SIG-M5 treated with dmso at 0.1 percent for 504 hours (cell line): ENCODE measurements around the gene BMPR1B.

Source experiments
- DNase-seq: peaks from one replicate; lab custom pipeline; 2025; ENCODE audit not compliant: unreplicated experiment; lab: John Stamatoyannopoulos, UW

BMPR1B gene

DNA sequence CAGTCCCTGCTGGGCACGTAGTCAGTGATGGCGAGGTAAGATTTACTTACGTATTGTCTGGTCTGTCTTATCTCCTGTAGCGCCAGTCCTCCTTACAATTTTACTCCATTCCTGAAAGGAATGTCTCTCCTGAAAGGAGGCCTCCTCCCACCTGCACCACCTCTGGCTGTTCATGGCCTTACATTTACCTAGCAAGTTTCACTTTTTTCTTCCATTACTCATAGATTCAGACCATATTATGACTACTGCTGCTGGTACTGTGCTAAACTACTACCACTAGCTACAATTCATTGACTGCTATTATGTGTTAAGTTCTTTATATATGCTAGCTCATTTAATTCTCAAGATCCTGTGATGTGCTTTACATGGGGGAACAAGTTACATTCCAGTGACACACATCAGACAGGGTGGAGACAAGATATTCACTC, 189.9 kb downstream of the BMPR1B start:
- no peak for DNase-seq

DNA sequence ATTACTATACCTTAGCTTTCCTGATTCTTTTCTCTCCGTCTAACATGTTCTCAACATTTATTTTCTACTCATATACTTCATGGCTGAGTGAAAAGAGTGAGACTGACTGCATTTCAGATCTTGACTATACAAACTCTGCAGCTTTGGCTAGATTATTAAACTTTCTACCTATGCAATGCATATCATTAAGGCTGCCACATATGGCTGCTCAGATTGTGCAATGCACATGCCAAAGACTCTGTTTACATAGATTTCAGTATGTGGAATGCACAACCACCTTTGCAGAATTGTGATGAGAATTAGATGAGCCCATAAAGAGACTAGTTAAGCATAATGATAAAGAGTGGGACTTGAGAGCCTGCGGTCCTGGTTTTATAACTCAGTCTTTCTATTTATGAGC, 196.5 kb downstream of the BMPR1B start:
- no peak for DNase-seq

DNA sequence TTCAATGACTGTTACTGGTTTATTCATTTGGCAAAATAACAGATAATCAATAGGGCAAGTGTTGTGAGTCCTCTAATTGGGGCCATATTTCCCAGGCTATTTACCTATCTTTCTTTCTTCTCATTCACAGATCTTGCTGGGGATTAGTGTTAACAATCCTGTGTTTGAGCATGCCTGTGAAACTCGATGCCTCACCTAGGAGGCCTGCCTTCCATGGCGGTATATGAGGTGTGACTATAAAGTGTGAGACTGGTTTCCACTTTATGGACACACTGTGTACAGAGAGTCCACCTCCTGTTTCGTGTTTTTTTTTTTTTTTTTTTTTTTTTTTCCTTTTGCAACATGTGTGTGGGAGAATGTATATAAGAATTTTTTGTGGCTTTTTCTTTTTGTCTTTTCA, 199.3 kb downstream of the BMPR1B start:
- DNase-seq = no peak

DNA sequence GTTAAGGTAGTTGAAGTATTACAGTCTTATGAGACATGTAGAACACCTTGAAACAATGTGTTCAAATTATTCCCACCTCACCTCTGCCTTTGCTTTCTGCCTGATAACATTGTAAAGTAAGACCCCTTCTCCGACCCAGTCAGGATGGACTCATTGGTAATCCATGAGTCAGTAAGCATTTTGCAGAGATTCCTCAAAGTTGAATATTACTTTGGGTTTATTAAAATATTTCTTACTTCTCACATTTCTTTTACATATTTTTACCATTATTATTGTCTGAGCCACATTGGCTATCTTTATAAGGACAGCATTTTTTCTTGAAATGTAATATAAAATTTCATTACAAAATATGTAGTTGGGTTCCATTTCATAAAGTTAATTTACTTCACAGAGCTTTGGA, 201.6 kb downstream of the BMPR1B start:
- DNase-seq = no peak

DNA sequence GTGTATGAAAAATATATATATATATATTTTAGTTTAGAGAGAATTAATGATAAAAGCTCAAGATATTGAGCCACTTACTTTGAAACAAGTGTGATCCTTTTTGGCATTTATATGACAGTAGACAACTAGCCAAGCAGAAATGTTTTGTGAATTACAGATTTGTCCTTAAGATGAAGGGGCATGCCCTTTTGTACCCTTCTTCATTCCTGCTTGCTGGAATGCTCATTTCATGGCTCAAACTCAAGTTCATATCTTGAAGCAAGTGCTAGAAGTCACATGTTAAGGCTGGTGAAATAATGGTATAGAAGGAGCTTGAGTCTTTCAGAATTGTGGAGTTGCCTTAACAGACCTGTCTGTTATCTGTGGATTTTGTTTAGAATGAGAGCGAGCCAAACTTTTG, 203.0 kb downstream of the BMPR1B start:
- no peak for DNase-seq

DNA sequence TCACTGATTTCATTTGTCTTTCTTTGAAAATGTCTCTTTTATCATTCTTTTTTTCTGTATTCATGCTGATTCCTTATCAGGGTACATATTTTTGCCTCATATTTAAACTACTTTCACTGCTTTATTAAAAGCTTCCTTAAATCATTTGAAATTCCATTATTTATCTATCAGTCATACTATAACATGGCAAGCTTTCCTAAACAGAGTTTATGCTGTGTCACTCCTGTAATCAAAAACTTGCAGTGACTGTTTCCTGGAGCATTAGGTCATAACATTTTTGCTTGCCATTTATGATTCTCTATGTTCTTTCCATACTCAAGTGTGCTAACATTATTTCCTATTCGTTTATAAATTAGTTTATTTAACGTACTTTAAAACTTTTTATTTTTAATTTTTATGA, 203.7 kb downstream of the BMPR1B start:
- DNase-seq = no peak

DNA sequence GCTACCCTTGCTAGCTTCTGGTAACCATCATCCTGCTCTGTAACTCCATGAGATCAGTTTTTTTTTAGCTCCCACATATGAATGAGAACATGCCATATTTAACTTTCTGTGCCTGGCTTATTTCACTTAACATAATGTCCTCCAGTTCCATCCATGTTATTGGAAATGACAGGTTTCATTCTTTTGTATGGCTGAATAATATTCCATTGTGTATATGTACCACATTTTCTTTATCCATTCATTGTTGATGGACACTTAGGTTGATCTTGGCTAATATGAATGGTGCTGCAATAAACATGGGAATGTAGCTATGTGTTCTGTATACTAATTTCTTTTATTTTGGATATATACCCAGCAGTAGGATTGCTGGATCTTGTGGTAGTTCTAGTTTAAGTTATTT, 204.7 kb downstream of the BMPR1B start:
- DNase-seq = no peak

DNA sequence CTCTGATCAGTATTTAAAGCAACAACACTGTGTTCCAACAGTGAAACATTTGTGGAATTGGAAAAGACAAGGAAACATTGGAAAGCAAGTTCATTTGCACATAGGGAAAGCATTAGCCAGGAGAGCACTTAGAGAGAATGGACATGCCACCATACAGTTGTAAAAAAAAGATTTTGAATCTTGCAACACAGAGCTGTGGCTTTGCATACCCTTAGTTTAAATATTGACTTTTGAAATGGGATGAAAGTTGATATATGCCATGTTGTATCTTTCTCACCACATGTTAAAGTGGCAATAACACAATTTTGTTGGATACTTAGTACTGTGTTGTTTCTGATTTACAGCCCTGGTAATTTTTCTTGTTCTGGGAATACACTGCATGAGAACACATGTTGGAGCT, 208.1 kb downstream of the BMPR1B start:
- no peak for DNase-seq

DNA sequence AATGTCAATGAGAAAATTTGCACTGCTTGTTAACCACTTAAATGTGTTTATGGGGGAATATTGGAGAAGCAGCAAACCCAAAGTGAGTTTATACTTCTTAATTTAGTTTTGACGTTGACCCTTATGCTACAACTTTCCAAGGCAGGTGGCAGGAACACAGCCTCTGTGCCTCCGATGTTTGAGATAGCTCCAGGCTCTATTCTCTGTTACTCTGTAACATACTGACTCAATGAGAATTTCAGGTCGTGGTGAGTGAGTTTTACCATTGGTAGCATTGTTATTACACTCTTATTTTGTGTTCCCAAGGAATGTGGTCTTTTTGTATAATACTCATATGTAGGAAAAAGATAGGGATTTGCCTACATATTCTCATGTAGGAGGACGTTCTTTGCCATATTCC, 210.7 kb downstream of the BMPR1B start:
- no peak for DNase-seq

DNA sequence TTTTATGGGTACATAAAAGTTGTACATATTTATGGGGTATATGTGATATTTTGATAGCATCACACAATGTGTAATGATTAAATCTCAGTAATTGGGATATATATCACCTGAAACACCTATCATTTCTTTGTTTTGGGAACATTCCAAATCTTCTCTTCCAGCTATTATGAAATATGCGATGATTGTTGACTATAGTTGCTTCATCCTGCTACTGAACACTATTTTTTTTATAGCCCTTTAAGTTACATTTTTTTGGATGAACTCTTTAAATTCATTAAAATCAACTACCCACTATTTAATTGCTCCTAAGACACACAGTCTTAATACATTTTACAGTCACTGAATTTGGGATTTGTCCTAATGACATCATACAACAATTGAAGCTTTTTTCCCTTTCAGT, 212.9 kb downstream of the BMPR1B start:
- no peak for DNase-seq

DNA sequence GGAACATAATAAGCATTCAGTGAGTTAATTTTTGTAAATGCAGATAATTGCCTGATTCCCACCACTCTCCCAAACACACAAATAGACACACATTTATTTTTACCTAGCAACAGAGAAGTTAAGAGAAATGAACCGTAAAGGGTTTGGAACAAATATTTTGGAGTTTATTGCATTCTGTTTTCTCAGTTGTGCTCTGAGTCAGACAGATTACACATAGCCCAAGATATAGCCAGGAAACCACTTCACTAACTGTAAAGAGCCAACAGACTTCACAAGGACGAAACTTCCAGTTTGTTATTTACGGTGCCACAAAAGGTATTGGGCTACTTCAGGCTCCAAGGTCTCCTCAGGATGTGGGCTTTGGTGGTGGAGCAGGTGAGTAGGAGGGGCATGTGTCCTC, 217.0 kb downstream of the BMPR1B start:
- no peak for DNase-seq

DNA sequence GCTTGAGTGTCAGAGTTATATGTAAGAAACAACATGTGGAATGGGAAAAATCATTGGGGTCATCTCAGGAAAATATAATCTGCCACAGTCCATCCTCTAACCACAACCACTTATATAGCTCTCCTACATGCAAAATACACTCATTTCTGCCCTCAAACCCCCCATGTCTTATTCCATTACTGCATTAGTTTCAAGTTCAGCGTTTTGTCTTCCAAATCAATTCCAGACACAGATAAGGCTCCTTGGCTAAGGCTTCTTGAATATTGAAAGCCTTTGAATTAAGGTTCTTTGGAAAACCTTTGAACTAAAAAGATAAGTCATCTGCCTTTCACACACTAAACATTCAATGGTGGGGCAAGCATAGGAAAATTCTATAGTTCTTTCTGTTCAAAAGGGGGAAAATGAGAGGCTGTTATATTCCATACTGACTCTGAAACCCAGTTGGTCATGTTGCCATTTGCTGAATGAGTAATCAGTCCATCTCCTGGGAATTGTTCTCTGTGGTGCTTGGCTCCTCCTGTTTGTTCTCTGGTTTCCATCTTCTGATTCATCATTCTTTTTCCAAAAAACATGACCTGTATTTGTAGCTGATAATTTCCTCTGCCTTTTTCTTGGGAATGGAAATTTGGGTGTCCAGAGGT, 218.7 kb downstream of the BMPR1B start:
- no peak for DNase-seq

DNA sequence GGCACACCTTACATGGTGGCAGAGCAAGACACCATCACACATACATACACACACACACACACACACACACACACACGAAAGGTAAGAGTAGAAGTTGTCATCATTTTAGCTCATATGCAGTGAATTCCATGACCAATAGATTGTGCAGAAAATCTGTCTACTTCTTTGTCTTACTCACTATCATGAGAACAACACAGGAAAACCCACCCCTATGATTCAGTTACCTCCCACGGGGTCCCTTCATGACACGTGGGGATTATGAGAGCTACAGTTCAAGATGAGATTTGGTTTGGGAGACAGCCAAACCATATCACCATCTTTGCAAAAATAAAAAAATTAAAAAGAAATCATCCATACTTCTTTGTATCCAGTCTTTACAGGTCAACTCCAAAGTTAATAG, 221.1 kb downstream of the BMPR1B start:
- DNase-seq = no peak

DNA sequence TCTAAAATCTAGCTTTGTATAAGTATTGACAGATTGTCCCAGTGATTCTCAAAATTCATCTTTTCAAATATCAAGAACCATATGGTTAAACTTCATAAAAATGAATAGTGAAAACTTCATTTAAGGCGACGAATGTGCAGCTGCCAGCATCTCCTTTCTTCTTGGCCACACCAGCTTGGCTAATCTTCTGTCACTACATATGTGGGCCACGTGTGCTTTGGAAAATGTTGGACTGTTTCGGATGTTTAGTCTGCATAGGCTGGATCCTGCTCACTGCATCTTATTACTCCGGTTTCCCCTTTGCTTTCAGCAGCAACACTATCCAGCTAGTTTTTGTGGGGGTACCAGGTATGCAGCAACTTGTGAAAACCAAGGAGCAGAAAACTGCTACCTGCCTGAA, 221.9 kb downstream of the BMPR1B start:
- DNase-seq = no peak

DNA sequence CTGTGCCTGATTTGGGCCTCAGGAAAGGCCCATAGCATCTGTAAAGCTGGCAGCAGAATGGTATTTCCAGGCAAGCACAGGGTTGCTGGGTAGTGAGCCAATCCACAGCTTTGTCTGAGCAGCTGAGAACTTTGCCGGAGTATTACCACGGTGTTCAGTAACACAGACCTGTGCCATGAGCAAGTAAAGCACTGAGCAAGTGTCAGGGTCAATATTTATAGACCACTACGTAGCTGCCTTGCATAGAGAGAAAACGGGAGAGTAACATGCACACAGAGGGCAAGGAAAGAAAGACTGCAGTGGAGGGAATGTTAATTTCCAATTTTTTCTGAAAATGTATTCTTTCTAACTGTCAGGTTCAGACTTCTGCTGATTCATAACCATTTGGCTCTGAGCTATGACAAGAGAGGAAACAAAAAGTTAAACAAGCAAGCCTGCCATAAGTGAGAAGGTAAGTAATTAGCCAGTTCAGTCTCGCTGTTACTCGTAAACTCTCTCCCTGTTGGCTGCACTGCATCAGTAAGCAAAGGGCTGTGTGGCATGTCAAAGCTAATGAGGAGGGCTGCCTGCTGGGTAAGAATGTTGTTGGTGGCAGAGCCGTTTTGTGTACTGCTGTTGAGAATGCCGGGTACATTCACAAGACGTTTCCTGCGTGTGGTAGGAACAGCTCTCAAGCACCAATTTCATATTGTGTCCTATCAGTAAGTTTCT, 238.1 kb downstream of the BMPR1B start:
- DNase-seq = no peak

DNA sequence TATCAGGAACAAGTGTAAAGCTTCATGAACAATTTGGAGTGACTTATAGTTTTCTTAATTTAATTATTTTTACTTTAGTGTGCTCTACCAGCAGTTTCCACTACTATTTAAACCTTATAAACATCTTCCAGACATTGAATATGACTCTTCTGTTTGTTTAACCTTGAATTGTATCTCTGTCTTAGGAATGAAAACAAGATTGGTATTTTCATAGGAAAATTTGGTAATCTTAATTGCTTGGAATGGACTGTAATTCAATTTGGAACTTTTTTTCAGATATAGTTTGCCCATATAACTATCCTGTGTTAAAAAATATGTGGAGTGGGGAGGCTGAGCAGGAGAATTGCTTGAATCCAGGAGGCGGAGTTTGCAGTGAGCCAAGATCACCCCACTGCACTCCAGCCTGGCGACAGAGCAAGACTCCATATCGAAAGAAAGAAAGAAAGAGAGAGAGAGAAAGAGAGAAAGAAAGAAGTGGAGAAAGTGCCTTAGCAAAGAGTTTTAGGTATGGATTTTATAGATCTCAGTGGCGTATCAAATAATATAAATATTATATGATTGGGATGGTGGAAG, 242.4 kb downstream of the BMPR1B start:
- no peak for DNase-seq

DNA sequence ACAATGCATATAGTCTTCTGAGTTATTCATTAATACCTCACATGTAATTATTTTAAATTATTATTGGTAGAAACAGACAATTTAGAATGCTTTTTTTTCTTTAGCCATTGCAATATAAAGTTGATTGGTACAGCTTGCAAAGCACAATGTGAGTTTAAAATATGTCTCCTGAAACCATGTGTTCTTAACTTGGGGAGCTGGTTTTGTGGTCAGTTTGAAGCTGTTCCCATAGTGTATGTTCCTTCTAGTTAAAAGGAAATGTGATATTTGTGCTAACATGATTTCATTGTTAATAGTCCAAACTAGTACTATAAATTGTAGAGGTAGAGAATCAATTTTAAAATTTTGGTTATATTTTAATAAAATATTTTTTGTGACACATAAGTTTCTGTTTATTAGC, 247.2 kb downstream of the BMPR1B start:
- DNase-seq = no peak

DNA sequence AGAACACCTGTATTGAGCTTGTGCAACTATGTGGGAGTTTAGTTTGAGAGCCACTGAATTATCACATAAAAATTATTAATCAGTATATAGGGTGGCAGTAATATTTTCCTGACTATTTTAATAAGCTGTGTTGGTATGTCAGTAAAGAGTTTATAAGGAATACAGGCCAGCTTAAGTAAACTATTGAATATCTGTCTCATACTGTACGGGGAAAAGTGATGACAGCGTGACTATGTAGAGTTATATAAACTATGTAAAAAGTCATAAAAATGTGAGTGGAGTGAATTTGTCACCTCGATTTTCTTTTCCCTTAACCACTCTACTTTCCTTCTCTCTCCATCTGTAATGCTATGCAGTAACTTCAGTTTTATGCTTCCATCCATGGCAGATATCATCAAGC, 250.2 kb downstream of the BMPR1B start:
- DNase-seq = no peak

DNA sequence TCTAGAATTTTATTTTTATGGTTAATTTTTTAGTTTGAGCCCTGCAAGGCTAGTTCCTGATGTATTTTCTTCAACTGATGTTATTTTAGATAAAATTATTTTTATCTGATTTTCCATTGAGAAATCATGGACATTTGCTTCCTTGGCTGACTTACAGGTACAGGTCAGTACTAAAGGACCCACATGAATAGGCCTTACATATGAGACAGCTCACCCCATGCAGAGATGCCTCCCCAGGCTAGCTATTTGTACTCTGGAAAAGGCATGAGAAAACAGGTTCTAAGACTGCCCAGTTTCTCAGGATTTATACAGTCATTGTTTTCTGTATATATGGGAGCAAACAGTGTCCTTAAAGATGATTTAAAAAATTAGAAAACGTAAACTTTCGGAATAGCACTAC, 255.5 kb downstream of the BMPR1B start:
- DNase-seq = no peak

DNA sequence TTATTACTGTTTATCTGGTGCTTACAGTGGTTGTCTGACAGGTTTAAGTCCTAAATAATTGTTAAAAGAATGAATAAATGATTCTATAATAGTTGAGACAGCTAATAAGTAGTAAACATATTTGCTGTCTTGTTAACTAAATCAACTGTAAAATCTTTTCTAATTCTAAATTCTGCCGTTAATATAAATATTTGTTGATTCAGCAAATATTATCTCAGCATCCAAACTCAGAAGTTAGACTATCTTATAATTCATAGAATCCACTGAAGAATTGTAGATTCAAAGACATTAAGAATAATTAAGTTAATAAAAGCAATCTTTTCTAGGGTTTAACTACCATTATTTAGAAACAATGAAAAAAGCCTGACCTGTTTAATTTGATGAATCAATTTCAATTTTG, 256.3 kb downstream of the BMPR1B start:
- no peak for DNase-seq

DNA sequence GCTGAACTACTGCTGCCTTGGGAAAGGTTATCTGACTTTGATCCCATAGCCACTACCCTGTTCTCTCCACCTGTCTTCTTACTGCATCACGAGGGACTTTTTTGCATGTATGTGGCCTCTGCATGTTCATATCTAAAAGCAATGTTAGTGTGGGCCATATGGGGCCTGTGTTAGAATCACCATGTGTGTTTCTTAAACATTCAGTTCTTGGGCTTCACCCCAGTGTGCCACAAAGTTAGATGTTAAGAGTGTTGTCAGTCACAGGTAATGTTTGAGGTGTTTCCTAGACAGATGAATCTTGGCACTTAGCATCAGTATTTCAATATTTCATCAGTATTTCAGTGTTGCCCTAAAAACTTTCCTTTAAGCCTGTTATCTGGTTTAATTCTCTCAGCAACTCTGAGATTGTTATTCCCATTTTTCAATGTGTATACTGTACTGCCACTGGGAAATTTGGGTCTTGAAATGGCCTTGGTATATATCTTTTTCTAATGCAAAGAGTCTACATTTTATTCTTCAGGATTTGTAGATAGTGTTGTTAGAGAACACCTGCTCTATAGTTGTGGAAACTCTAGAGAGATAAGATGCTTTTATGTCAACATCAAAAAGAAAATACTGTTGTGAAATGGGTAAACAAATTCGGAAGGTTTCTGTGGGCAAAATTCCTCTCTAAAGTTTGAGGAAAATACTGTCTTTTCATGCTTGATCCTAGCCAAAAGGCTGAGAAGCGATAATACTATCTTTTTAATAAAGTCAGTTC, 259.7 kb downstream of the BMPR1B start:
- no peak for DNase-seq

DNA sequence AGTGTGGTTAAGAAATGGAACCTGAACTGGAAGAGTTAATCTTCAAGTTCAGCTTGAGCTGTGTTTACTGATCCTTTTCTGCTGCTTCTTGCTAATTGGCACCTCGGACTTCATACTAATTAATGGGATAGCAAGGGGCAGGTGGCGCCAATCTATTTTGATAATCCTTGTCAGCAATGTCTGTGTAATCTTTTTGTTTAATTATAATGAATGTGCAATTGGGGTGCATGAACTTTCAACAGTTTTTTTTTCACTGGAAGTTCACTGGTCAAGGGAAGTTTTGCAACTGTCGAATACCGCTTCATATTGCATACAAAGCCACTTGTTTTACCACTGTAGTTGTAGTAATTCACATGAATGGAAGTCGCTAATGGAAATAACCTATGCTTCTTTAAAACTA, 261.0 kb downstream of the BMPR1B start:
- DNase-seq = no peak
